ENCODE data around the gene SHANK3.

- TF ChIP-seq JUN (IDR thresholded peaks at IDR 0.05; ENCODE audit: borderline replicate concordance, insufficient read depth, insufficient read length, low read depth), result no peak
- no peak for TF ChIP-seq MYC (IDR thresholded peaks at IDR 0.05; ENCODE audit: low read depth, low read length)
- TF ChIP-seq CTCF (IDR thresholded peaks at IDR 0.05; ENCODE audit: extremely low read depth in 1 of 2, insufficient read depth in 1 of 2, low read depth in 1 of 2, low read length in 2 of 2), result peak; percentile 47 to 56
Measured at GRCh38 chr22:50641696-50642607, 30.7 kb upstream of the SHANK3 start.

All from endothelial cell of umbilical vein (primary cell).